Trophoblast cell (in vitro differentiated cells and primary cell): ENCODE data around the gene TAS1R3.

Source experiments
- DNase-seq, 2 donors: peaks; one replicate each; pipeline ENCODE4 v3.0.0-alpha.2; 2016
- H2AFZ ChIP-seq: 2 replicates; pipeline ENCODE4 v1.6.1; 2013; ENCODE audit warnings: low read length, moderate library complexity, mild to moderate bottlenecking; ENCODE audit not compliant: insufficient read depth, poor library complexity
- H2AK5ac ChIP-seq: 2 replicates; pipeline ENCODE4 v1.6.1; 2013; ENCODE audit warnings: mild to moderate bottlenecking, low read length
- H2BK120ac ChIP-seq: 2 replicates; pipeline ENCODE4 v1.6.1; 2013; ENCODE audit warnings: low read length, mild to moderate bottlenecking, moderate library complexity; ENCODE audit not compliant: insufficient read depth, poor library complexity
- H2BK12ac ChIP-seq: 2 replicates; pipeline ENCODE4 v1.6.1; 2013; ENCODE audit warnings: mild to moderate bottlenecking, low read length, moderate library complexity
- H2BK5ac ChIP-seq: 2 replicates; pipeline ENCODE4 v1.6.1; 2013; ENCODE audit warnings: low read length, low read depth, moderate library complexity, mild to moderate bottlenecking; ENCODE audit not compliant: poor library complexity
- H3K14ac ChIP-seq: 2 replicates; pipeline ENCODE4 v1.6.1; 2013; ENCODE audit warnings: mild to moderate bottlenecking, low read length
- H3K18ac ChIP-seq: 2 replicates; pipeline ENCODE4 v1.6.1; 2013; ENCODE audit warnings: mild to moderate bottlenecking, low read length
- H3K23ac ChIP-seq: 2 replicates; pipeline ENCODE4 v1.6.1; 2013; ENCODE audit warnings: low read length
- H3K27ac ChIP-seq: 2 replicates; pipeline ENCODE4 v1.5.1; 2013; ENCODE audit warnings: low read depth, mild to moderate bottlenecking, inconsistent platforms, low read length, moderate library complexity
- H3K27me3 ChIP-seq: 2 replicates; pipeline ENCODE4 v1.6.1; 2013; ENCODE audit warnings: inconsistent platforms, mild to moderate bottlenecking, low read length, moderate library complexity; ENCODE audit not compliant: insufficient read depth
- H3K36me3 ChIP-seq, 2 experiments: 1 replicate in 1 of 2; 2 replicates in 1 of 2; pipeline ENCODE4 v1.6.1; 2013; ENCODE audit warnings: low read length in 2 of 2, mild to moderate bottlenecking in 2 of 2, moderate library complexity in 1 of 2; ENCODE audit not compliant: insufficient read depth in 2 of 2, control insufficient read depth in 1 of 2
- H3K4ac ChIP-seq: 2 replicates; pipeline ENCODE4 v1.6.1; 2013; ENCODE audit warnings: low read depth, mild to moderate bottlenecking, low read length, moderate library complexity
- H3K4me1 ChIP-seq, 2 experiments: 1 replicate in 1 of 2; 2 replicates in 1 of 2; pipeline ENCODE4 v1.6.1; 2013; ENCODE audit warnings: low read length in 2 of 2, mild to moderate bottlenecking in 2 of 2, moderate library complexity in 1 of 2; ENCODE audit not compliant: insufficient read depth in 2 of 2, control insufficient read depth in 1 of 2
- H3K4me2 ChIP-seq: 2 replicates; pipeline ENCODE4 v1.6.1; 2013; ENCODE audit warnings: inconsistent platforms, mild to moderate bottlenecking, low read length, moderate library complexity
- H3K4me3 ChIP-seq: 2 replicates; pipeline ENCODE4 v1.5.1; 2013; ENCODE audit warnings: mild to moderate bottlenecking, low read depth, low read length, inconsistent platforms
- H3K79me1 ChIP-seq: one replicate; pipeline ENCODE4 v1.6.1; 2013; ENCODE audit warnings: low read length
- H3K79me2 ChIP-seq: 2 replicates; pipeline ENCODE4 v1.6.1; 2013; ENCODE audit warnings: low read length, mild to moderate bottlenecking; ENCODE audit not compliant: control insufficient read depth, insufficient read depth, poor library complexity
- H3K9ac ChIP-seq: 2 replicates; pipeline ENCODE4 v1.6.1; 2013; ENCODE audit warnings: mild to moderate bottlenecking, low read length
- H3K9me3 ChIP-seq: 2 replicates; pipeline ENCODE4 v1.6.1; 2013; ENCODE audit warnings: low read depth, mild to moderate bottlenecking, control low read depth, inconsistent platforms, low read length; ENCODE audit not compliant: insufficient read depth
- H4K12ac ChIP-seq: 2 replicates; pipeline ENCODE4 v1.6.1; 2013; ENCODE audit warnings: low read depth, mild to moderate bottlenecking, low read length, moderate library complexity
- H4K8ac ChIP-seq: 2 replicates; pipeline ENCODE4 v1.6.1; 2013; ENCODE audit warnings: low read depth, mild to moderate bottlenecking, low read length, moderate library complexity
- H4K91ac ChIP-seq: one replicate; pipeline ENCODE4 v1.6.1; 2013; ENCODE audit warnings: low read depth, mild to moderate bottlenecking, low read length, moderate library complexity
- WGBS: extraction: QIAGEN DNeasy Blood & Tissue Kit; methylation state at CpG from one replicate; pipeline ENCODE4 v1.1.7; 2013; ENCODE audit warnings: missing lambda C conversion rate; ENCODE audit not compliant: insufficient read length, insufficient coverage; ENCODE audit errors: extremely low coverage; 5-methylcytosine and 5-hydroxymethylcytosine counted together

TAS1R3 gene

DNA sequence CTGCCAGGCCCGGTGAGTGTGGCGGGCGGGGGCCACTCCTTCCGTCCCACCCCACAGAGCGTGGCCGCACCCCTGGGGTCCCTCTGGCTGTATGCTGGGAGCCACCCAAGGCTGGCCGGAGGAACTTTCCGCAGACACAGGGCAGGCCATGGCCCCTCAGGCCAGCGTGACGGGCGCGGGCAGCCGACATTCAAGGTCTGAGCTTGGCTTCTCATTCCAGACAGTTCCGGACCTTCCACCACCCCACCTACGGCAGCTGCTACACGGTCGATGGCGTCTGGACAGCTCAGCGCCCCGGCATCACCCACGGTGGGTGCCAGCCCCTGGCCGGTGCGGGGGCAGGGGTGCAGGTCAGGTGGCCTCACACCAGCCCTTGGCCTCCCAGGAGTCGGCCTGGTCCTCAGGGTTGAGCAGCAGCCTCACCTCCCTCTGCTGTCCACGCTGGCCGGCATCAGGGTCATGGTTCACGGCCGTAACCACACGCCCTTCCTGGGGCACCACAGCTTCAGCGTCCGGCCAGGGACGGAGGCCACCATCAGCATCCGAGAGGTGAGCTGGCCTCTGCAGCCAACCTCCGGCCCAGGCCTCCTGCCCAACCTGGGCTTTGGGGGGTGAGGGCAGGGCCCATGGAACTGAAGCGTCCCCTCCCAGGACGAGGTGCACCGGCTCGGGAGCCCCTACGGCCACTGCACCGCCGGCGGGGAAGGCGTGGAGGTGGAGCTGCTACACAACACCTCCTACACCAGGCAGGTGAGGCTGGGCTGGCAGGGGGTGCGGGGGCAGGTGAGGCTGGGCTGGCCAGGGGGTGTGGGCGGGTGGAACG, 43.6 kb upstream of the TAS1R3 start:
- Histone ChIP-seq H3K9me3 (peaks cover 5% of the 10 kb centered on the region), H3K27ac (no peak overlapping the region), H3K9ac (no peak overlapping the region), H3K4me2 (no peak overlapping the region), H4K8ac (no peak overlapping the region), H3K14ac (no peak overlapping the region), H3K23ac (no peak overlapping the region), H3K79me2 (no peaks in the 10 kb centered on the region), H2BK120ac (no peak overlapping the region), H2AK5ac (no peak overlapping the region), H2BK12ac (no peak overlapping the region), H3K36me3 (no peaks in the 10 kb centered on the region), H3K4me1 (no peaks in the 10 kb centered on the region), H3K79me1 (no peaks in the 10 kb centered on the region), H3K18ac (no peak overlapping the region), H2AFZ (no peak overlapping the region), H4K91ac (no peak overlapping the region), H2BK5ac (no peak overlapping the region), H4K12ac (no peak overlapping the region), H3K4ac (no peak overlapping the region), H3K4me3 (no peak overlapping the region), H3K27me3 (no peaks in the 10 kb centered on the region)
- DNase-seq = no peak
- WGBS = no CpG with 5 or more reads among the region's 46 CpGs

DNA sequence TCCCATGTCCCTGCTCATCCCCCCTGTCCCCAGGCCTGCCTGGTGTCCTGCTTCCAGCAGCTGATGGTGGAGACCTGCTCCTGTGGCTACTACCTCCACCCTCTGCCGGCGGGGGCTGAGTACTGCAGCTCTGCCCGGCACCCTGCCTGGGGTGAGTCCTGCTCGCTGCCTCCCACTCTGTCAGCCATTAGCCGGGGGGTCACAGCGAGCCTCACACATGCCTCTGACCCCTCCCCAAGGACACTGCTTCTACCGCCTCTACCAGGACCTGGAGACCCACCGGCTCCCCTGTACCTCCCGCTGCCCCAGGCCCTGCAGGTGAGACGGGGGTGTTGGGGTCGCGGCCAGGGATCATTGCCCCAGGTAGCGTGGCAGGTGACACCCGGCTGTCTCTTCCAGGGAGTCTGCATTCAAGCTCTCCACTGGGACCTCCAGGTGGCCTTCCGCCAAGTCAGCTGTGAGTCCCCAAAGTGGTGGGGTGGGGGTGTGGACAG, 40.8 kb upstream of the TAS1R3 start:
- Histone ChIP-seq H2AFZ (no peak overlapping the region), H3K27ac (no peak overlapping the region), H3K79me2 (no peaks in the 10 kb centered on the region), H3K27me3 (no peaks in the 10 kb centered on the region), H3K18ac (no peak overlapping the region), H3K36me3 (peaks cover 13 to 20% of the 10 kb centered on the region in 2 experiments), H2BK5ac (no peak overlapping the region), H2AK5ac (no peak overlapping the region), H3K4me1 (no peaks in the 10 kb centered on the region), H4K91ac (no peak overlapping the region), H4K8ac (no peak overlapping the region), H3K4me2 (no peak overlapping the region), H3K9ac (no peak overlapping the region), H2BK12ac (no peak overlapping the region), H3K23ac (no peak overlapping the region), H3K4ac (no peak overlapping the region), H3K4me3 (no peak overlapping the region), H2BK120ac (no peak overlapping the region), H3K14ac (no peak overlapping the region), H3K9me3 (peaks cover 2% of the 10 kb centered on the region), H4K12ac (no peak overlapping the region), H3K79me1 (no peaks in the 10 kb centered on the region)
- DNase-seq = peak; percentile 67 to 82
- no CpG with 5 or more reads among the region's 15 CpGs for WGBS

DNA sequence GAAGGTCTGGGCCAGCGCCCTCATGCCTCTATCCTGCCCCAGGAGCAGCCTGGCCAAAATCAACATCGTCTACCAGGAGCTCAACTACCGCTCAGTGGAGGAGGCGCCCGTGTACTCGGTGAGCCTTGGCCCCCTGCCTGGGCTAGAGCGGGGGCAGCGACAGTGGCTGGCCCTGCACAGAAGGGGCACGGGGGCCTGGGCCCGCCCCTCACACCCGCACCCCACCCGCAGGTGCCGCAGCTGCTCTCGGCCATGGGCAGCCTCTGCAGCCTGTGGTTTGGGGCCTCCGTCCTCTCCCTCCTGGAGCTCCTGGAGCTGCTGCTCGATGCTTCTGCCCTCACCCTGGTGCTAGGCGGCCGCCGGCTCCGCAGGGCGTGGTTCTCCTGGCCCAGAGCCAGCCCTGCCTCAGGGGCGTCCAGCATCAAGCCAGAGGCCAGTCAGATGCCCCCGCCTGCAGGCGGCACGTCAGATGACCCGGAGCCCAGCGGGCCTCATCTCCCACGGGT, 40.0 kb upstream of the TAS1R3 start:
- Histone ChIP-seq H3K23ac (no peak overlapping the region), H3K4ac (no peak overlapping the region), H2BK5ac (no peak overlapping the region), H3K4me2 (no peak overlapping the region), H3K18ac (no peak overlapping the region), H3K27me3 (no peaks in the 10 kb centered on the region), H3K27ac (no peak overlapping the region), H3K36me3 (peaks cover 20 to 28% of the 10 kb centered on the region in 2 experiments), H3K4me1 (no peaks in the 10 kb centered on the region), H3K9ac (no peak overlapping the region), H3K14ac (no peak overlapping the region), H3K9me3 (peaks cover 2% of the 10 kb centered on the region), H3K79me2 (no peaks in the 10 kb centered on the region), H2AK5ac (no peak overlapping the region), H2AFZ (no peak overlapping the region), H4K12ac (peak overlapping the region; percentile 9), H2BK12ac (no peak overlapping the region), H3K79me1 (no peaks in the 10 kb centered on the region), H3K4me3 (no peak overlapping the region), H2BK120ac (no peak overlapping the region), H4K8ac (no peak overlapping the region), H4K91ac (no peak overlapping the region)
- no CpG with 5 or more reads among the region's 28 CpGs for WGBS
- no peak for DNase-seq

DNA sequence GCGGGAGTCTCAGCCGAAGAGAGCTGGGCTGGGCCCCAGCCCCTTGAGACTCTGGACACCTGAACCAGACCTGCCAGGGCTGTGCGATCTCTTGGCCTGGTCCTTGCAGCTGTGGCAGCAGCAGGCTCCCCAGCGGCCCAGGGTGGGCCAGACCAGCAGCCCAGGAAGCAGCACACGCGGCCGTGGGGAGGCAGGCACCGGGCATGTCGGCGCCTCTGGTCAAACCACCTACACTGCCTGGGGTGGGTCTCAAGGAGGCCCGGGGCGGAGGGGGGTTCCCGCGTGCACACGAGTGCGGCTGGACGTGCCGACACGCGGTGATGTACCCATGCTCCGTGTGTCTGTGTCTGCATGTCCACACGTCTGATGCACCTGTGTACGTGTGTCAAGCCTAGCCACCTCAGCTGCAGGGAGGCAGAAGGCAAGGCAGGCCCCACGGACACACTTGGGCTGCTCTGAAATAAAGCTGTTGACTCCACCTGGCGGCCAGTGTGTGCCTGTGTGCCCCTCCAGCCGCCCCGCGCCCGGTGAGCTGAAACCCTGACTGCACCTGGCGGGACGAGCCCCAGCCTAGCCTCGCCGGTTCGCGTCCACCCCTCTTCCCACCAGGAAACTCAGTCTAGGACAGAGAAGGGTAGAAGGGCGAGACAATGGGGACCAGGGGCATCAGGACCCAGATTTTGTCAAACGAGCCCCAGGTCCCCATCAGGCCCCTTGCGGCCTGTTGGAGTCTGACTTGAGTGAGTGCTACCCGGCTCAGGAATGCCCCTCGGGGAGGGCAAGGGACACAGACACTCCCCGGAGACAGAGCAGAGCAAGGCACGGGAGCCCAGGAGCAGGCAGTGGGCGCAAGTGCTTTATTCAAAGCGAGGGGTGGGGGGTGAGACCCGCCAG, 39.3 kb upstream of the TAS1R3 start:
- Histone ChIP-seq H3K27ac (no peak overlapping the region), H3K9me3 (peaks cover 4% of the 10 kb centered on the region), H2AFZ (no peak overlapping the region), H3K79me1 (no peaks in the 10 kb centered on the region), H3K4me2 (no peak overlapping the region), H4K12ac (no peak overlapping the region), H2AK5ac (no peak overlapping the region), H2BK120ac (no peak overlapping the region), H3K36me3 (peaks cover 26 to 34% of the 10 kb centered on the region in 2 experiments), H3K4me1 (no peaks in the 10 kb centered on the region), H3K4me3 (no peak overlapping the region), H3K18ac (no peak overlapping the region), H4K8ac (no peak overlapping the region), H3K27me3 (no peaks in the 10 kb centered on the region), H3K14ac (no peak overlapping the region), H2BK12ac (no peak overlapping the region), H3K23ac (no peak overlapping the region), H3K9ac (no peak overlapping the region), H4K91ac (no peak overlapping the region), H2BK5ac (no peak overlapping the region), H3K4ac (no peak overlapping the region), H3K79me2 (no peaks in the 10 kb centered on the region)
- DNase-seq = peak; percentile 76 to 84
- WGBS = no CpG with 5 or more reads among the region's 45 CpGs
